H1 (cell line): ENCODE measurements around the gene SLC4A7. TPM values are rescaled to one million over a fixed set of nuclear protein-coding genes. Genes with fewer than 3 reads are reported as not detected.

Source experiments
- CTCF ChIA-PET: fragments of 300-600 bp; sonication (Branson Sonifier 250); formaldehyde crosslinking; loops from one replicate; lab custom pipeline; 2021; ENCODE audit not compliant: partially characterized antibody; lab: Charles Lee
- POLR2A ChIA-PET: fragments of 300-600 bp; sonication (Branson Sonifier 250); formaldehyde crosslinking; loops from one replicate; lab custom pipeline; 2021; ENCODE audit warnings: inconsistent platforms; ENCODE audit not compliant: partially characterized antibody; lab: Charles Lee
- DNase-seq, 2 experiments: peaks; one replicate each; pipeline versions ENCODE4 v3.0.0 to v3.0.0-alpha.2; 2010 to 2022; ENCODE audit warnings: low spot score in 2 of 2, low read depth in 1 of 2, mixed read lengths in 1 of 2
- FAIRE-seq: peaks from 2 replicates; lab custom pipeline; 2011; peaks lifted over from hg19 to GRCh38; lab: Jason Lieb, UNC
- H2AFZ ChIP-seq: 2 replicates; pipeline ENCODE4 v1.8.1; 2012; ENCODE audit warnings: low read length, inconsistent platforms
- H2AK5ac ChIP-seq: 2 replicates; pipeline ENCODE4 v1.6.1; 2013; ENCODE audit warnings: low read depth, low read length
- H2BK120ac ChIP-seq: replicated peaks from 2 replicates; pipeline ENCODE3; 2013; ENCODE audit warnings: low read depth, low read length, inconsistent platforms
- H2BK12ac ChIP-seq: 2 replicates; pipeline ENCODE4 v1.6.1; 2013; ENCODE audit warnings: low read depth, low read length
- H2BK15ac ChIP-seq: 2 replicates; pipeline ENCODE4 v1.6.1; 2013; ENCODE audit warnings: low read length
- H2BK20ac ChIP-seq: 2 replicates; pipeline ENCODE4 v1.6.1; 2013; ENCODE audit warnings: low read length
- H2BK5ac ChIP-seq: 2 replicates; pipeline ENCODE4 v1.6.1; 2013; ENCODE audit warnings: low read depth, low read length
- H3K14ac ChIP-seq: 2 replicates; pipeline ENCODE4 v1.6.1; 2013; ENCODE audit warnings: inconsistent platforms; ENCODE audit not compliant: insufficient read length
- H3K18ac ChIP-seq: 2 replicates; pipeline ENCODE4 v1.6.1; 2013; ENCODE audit warnings: low read length; ENCODE audit errors: extremely low read depth
- H3K23ac ChIP-seq: 2 replicates; pipeline ENCODE4 v1.6.1; 2013; ENCODE audit warnings: inconsistent platforms; ENCODE audit not compliant: insufficient read length
- H3K23me2 ChIP-seq: 2 replicates; pipeline ENCODE4 v1.6.1; 2013; ENCODE audit warnings: low read depth, low read length
- H3K27ac ChIP-seq: 2 replicates; pipeline ENCODE4 v1.6.1; 2011; ENCODE audit warnings: low read depth, low read length, inconsistent platforms
- H3K27me3 ChIP-seq, 4 experiments: replicated peaks in 1 of 4; 1 replicate in 1 of 4; 2 replicates in 3 of 4; pipeline versions ENCODE4 v1.6.1 to v1.8.1; 2011 to 2013; ENCODE audit warnings: low read length in 3 of 4, mild to moderate bottlenecking in 3 of 4, inconsistent platforms in 2 of 4, mixed read lengths in 2 of 4, moderate library complexity in 1 of 4; ENCODE audit not compliant: control insufficient read depth in 3 of 4, insufficient read depth in 3 of 4; ENCODE audit errors: extremely low read depth in 1 of 4
- H3K36me3 ChIP-seq, 4 experiments: 2 replicates each; pipeline versions ENCODE4 v1.6.1 to v1.8.1; 2011 to 2013; ENCODE audit warnings: mild to moderate bottlenecking in 4 of 4, low read length in 3 of 4, moderate library complexity in 2 of 4, control low read depth in 1 of 4, inconsistent platforms in 1 of 4; ENCODE audit not compliant: insufficient read depth in 4 of 4, control insufficient read depth in 2 of 4
- H3K4ac ChIP-seq: replicated peaks from 2 replicates; pipeline ENCODE3; 2013; ENCODE audit warnings: low read length, low read depth, mixed read lengths, inconsistent platforms; ENCODE audit not compliant: insufficient read length
- H3K4me1 ChIP-seq, 4 experiments: replicated peaks in 1 of 4; 1 replicate in 1 of 4; 2 replicates in 3 of 4; pipeline versions ENCODE4 v1.6.1 to v1.8.1; 2011 to 2013; ENCODE audit warnings: low read length in 3 of 4, inconsistent platforms in 2 of 4, mixed read lengths in 1 of 4; ENCODE audit not compliant: insufficient read depth in 4 of 4, control insufficient read depth in 3 of 4
- H3K4me2 ChIP-seq, 2 experiments: 2 replicates each; pipeline versions ENCODE4 v1.6.1 to v1.8.1; 2011 to 2013; ENCODE audit warnings: low read depth in 2 of 2, low read length in 2 of 2, control low read depth in 1 of 2, inconsistent platforms in 1 of 2, mild to moderate bottlenecking in 1 of 2; ENCODE audit not compliant: insufficient read depth in 1 of 2
- H3K4me3 ChIP-seq, 4 experiments: fragments of 200-600, 300-600 bp in 1 of 4; sonication (generic), shearing (Covaris generic), sonication (Bioruptor Twin) in 1 of 4; 2 replicates each; pipeline versions ENCODE4 v1.5.1 to v1.8.1; 2011 to 2016; ENCODE audit warnings: low read length in 4 of 4, low read depth in 3 of 4, control low read depth in 2 of 4, inconsistent platforms in 2 of 4, mild to moderate bottlenecking in 2 of 4, mixed read lengths in 1 of 4, moderate library complexity in 1 of 4; ENCODE audit not compliant: insufficient read depth in 2 of 4; ENCODE audit errors: extremely low read depth in 1 of 4
- H3K56ac ChIP-seq: replicated peaks from 2 replicates; pipeline ENCODE3; 2013; ENCODE audit warnings: low read depth, mild to moderate bottlenecking, mixed read lengths, low read length, inconsistent platforms; ENCODE audit not compliant: insufficient read length
- H3K79me1 ChIP-seq: 2 replicates; pipeline ENCODE4 v1.6.1; 2013; ENCODE audit warnings: low read depth, low read length, control low read depth
- H3K79me2 ChIP-seq, 2 experiments: 2 replicates each; pipeline versions ENCODE4 v1.6.1 to v1.8.1; 2012 to 2013; ENCODE audit warnings: low read length in 2 of 2, mild to moderate bottlenecking in 2 of 2, inconsistent platforms in 1 of 2; ENCODE audit not compliant: insufficient read depth in 2 of 2, control insufficient read depth in 1 of 2
- H3K9ac ChIP-seq, 4 experiments: replicated peaks in 1 of 4; 1 replicate in 1 of 4; 2 replicates in 3 of 4; pipeline versions ENCODE4 v1.6.1 to v1.8.1; 2011 to 2013; ENCODE audit warnings: low read depth in 3 of 4, low read length in 3 of 4, control low read depth in 2 of 4, mild to moderate bottlenecking in 2 of 4, moderate library complexity in 2 of 4, inconsistent platforms in 1 of 4; ENCODE audit errors: extremely low read depth in 1 of 4
- H3K9me3 ChIP-seq, 2 experiments: 2 replicates each; pipeline versions ENCODE4 v1.6.1 to v1.8.1; 2012 to 2013; ENCODE audit warnings: mild to moderate bottlenecking in 2 of 2, moderate library complexity in 2 of 2, control low read depth in 1 of 2, inconsistent platforms in 1 of 2, low read depth in 1 of 2, low read length in 1 of 2, mixed read lengths in 1 of 2; ENCODE audit not compliant: insufficient read depth in 2 of 2
- H4K20me1 ChIP-seq, 2 experiments: replicated peaks in 1 of 2; 2 replicates each; pipeline versions ENCODE3 to v1.8.1; 2011 to 2013; ENCODE audit warnings: inconsistent platforms in 2 of 2, low read length in 2 of 2, mild to moderate bottlenecking in 1 of 2; ENCODE audit not compliant: insufficient read depth in 2 of 2, control insufficient read depth in 1 of 2
- H4K5ac ChIP-seq: 2 replicates; pipeline ENCODE4 v1.6.1; 2013; ENCODE audit warnings: low read length, low read depth, mixed read lengths, inconsistent platforms; ENCODE audit not compliant: insufficient read length
- H4K8ac ChIP-seq: 2 replicates; pipeline ENCODE4 v1.8.0; 2013; ENCODE audit warnings: mild to moderate bottlenecking, moderate library complexity, low read length, inconsistent platforms; ENCODE audit not compliant: insufficient read depth; ENCODE audit errors: extremely low read depth
- H4K91ac ChIP-seq: replicated peaks from 2 replicates; pipeline ENCODE3; 2013; ENCODE audit warnings: low read length, mixed read lengths, inconsistent platforms; ENCODE audit not compliant: insufficient read length
- CBX5 ChIP-seq: fragments of 300-800, 300-1000 bp; sonication (generic); IDR thresholded peaks from 2 replicates; pipeline ENCODE4 v1.7.1; 2016; ENCODE audit warnings: antibody characterized with exemption, low read length, low read depth
- FOSL1 ChIP-seq: IDR thresholded peaks from 2 replicates; pipeline ENCODE4 v1.6.1; 2011; ENCODE audit warnings: mild to moderate bottlenecking, low read depth, low read length, moderate library complexity; ENCODE audit not compliant: insufficient read depth
- SP4 ChIP-seq: IDR thresholded peaks from 2 replicates; pipeline ENCODE4 v1.6.1; 2012; ENCODE audit warnings: low read length, inconsistent platforms
- polyA plus RNA-seq, 7 experiments: library from polyadenylated mRNA; depleted of rRNA in 3 of 7; stranded (reverse) in 5 of 7; unstranded in 2 of 7; fragments of >200 nt in 5 of 7; fragments of 200-250 nt in 2 of 7; gene quantifications; 1 replicate in 5 of 7; 2 replicates in 1 of 7; 4 replicates in 1 of 7; pipeline versions ENCODE4 v1.2.1 to v1.2.3, GENCODE V29; 2011 to 2013; ENCODE audit warnings: missing spikeins in 2 of 7, mixed read lengths in 2 of 7
- total RNA-seq: library from RNA; stranded (reverse); fragmentation: NEBNext Ultra II Directional; extraction: Animal tissue kit (Norgen Biotek cat#: 25700); gene quantifications from 2 replicates; pipeline ENCODE4 v1.2.1, GENCODE V29; 2021

The SLC4A7 gene
- total and polyA plus RNA-seq, 2 of the 8 experiments (the other 6 are each of a cell fraction or from before 2014, with no cell fraction given), result 14.9 to 70.5 TPM

DNA sequence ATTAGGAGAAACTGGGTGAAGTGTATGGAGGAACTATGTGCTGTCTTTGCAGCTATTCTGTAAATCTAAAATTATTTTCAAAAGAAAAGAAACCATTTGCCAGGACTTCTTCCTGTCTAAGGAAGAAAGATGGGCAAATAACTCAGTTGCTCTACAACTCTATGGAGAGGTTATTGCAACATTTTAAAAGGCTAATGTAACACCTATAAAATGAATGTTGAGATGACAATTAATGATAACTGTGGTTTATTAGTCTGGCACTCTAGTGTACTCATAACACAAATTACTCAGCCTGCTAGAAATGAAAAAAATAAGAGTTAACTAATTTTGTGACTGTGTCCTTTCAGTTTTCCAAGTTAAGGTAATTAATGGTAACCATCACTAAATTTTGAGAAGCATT, 32.3 kb downstream of the SLC4A7 start:
- Histone ChIP-seq H3K79me2 (peaks cover 0 to 68% of the 10 kb centered on the region in 2 experiments; a peak in 2 of 4 replicates), H2BK120ac (no peak overlapping the region), H3K18ac (no peak overlapping the region), H3K27me3 (no peaks in the 10 kb centered on the region), H3K56ac (no peak overlapping the region), H2BK15ac (no peak overlapping the region), H2BK20ac (no peak overlapping the region), H3K23ac (no peak overlapping the region), H4K5ac (no peak overlapping the region), H3K4me1 (peaks cover 0 to 3% (median 0%) of the 10 kb centered on the region in 4 experiments; a peak in 1 of 7 replicates), H2BK12ac (no peak overlapping the region), H2AK5ac (no peak overlapping the region), H3K4ac (no peak overlapping the region), H3K36me3 (peaks cover 0 to 4% (median 3%) of the 10 kb centered on the region in 4 experiments; a peak in 4 of 8 replicates), H4K8ac (no peak overlapping the region), H3K23me2 (no peaks in the 10 kb centered on the region), H3K9me3 (no peaks in the 10 kb centered on the region), H3K79me1 (no peaks in the 10 kb centered on the region), H3K9ac (no peak overlapping the region), H2AFZ (no peak overlapping the region), H4K20me1 (no peaks in the 10 kb centered on the region), H4K91ac (no peak overlapping the region), H3K14ac (no peak overlapping the region), H3K4me2 (no peak overlapping the region), H3K4me3 (no peak overlapping the region), H2BK5ac (no peak overlapping the region), H3K27ac (no peak overlapping the region)
- DNase-seq (no peak), FAIRE-seq (no peak)
- ChIA-PET POLR2A (interaction anchor here (1.3 kb wide), 1 partner anchor 10 kb away, joined by 3 read pairs; no protein-coding TSS in a partner anchor), CTCF (interaction anchor here (1.2 kb wide), 2 partner anchors 20 to 233 kb away, joined by 3 read pairs; no protein-coding TSS in a partner anchor)
- TF ChIP-seq SP4 (no peak), CBX5 (no peak), FOSL1 (no peak)
